ENCODE measurements around the gene RAB31.
"Not testable (repeated sequence)": the region's sequence is repeated elsewhere in the genome, so short reads cannot be mapped to it uniquely, and the experiment has no call there.

RAB31 gene

GRCh38 chr18:9890957-9891356, 182.9 kb downstream of the RAB31 start:
- H3K4me1 ChIP-seq (ENCODE audit: insufficient read depth, low read length) = no peaks in the 10 kb centered on the region
- no peaks in the 10 kb centered on the region for H3K36me3 ChIP-seq (ENCODE audit: insufficient read depth, low read length)
- no peaks in the 10 kb centered on the region for H3K27me3 ChIP-seq (ENCODE audit: control insufficient read depth in 1 of 2, insufficient read depth in 2 of 2, low read length in 2 of 2)
- no peak overlapping the region for H3K27ac ChIP-seq (ENCODE audit: low read depth, low read length)
- H3K4me3 ChIP-seq (ENCODE audit: low read depth in 1 of 2, low read length in 2 of 2) = no peak overlapping the region
- no peak overlapping the region for H3K9ac ChIP-seq (ENCODE audit: low read length)
- H3K9me3 ChIP-seq (ENCODE audit: low read length) = no peaks in the 10 kb centered on the region

- not testable (repeated sequence) for H3K36me3 ChIP-seq (ENCODE audit: insufficient read depth, low read length); H3K27me3 ChIP-seq (ENCODE audit: control insufficient read depth in 1 of 2, insufficient read depth in 2 of 2, low read length in 2 of 2); H3K9ac ChIP-seq (ENCODE audit: low read length); H3K27ac ChIP-seq (ENCODE audit: low read depth, low read length); H3K4me1 ChIP-seq (ENCODE audit: insufficient read depth, low read length); H3K4me3 ChIP-seq (ENCODE audit: low read depth in 1 of 2, low read length in 2 of 2); H3K9me3 ChIP-seq (ENCODE audit: low read length)
Measured at GRCh38 chr18:9891515-9891914, 183.4 kb downstream of the RAB31 start.

GRCh38 chr18:9894454-9895068, 186.5 kb downstream of the RAB31 start:
- Histone ChIP-seq H3K9ac (ENCODE audit: low read length) (no peak overlapping the region), H3K27me3 (ENCODE audit: control insufficient read depth in 1 of 2, insufficient read depth in 2 of 2, low read length in 2 of 2) (no peaks in the 10 kb centered on the region), H3K27ac (ENCODE audit: low read depth, low read length) (no peak overlapping the region), H3K36me3 (ENCODE audit: insufficient read depth, low read length) (no peaks in the 10 kb centered on the region), H3K9me3 (ENCODE audit: low read length) (no peaks in the 10 kb centered on the region), H3K4me1 (ENCODE audit: insufficient read depth, low read length) (no peaks in the 10 kb centered on the region), H3K4me3 (ENCODE audit: low read depth in 1 of 2, low read length in 2 of 2) (no peak overlapping the region)

- H3K27me3 ChIP-seq (ENCODE audit: control insufficient read depth in 1 of 2, insufficient read depth in 2 of 2, low read length in 2 of 2) = no peaks in the 10 kb centered on the region
- H3K9ac ChIP-seq (ENCODE audit: low read length) = no peak overlapping the region
- no peaks in the 10 kb centered on the region for H3K9me3 ChIP-seq (ENCODE audit: low read length)
- H3K4me3 ChIP-seq (ENCODE audit: low read depth in 1 of 2, low read length in 2 of 2) = no peak overlapping the region
- H3K36me3 ChIP-seq (ENCODE audit: insufficient read depth, low read length) = no peaks in the 10 kb centered on the region
- H3K4me1 ChIP-seq (ENCODE audit: insufficient read depth, low read length) = no peaks in the 10 kb centered on the region
- H3K27ac ChIP-seq (ENCODE audit: low read depth, low read length) = no peak overlapping the region
Measured at GRCh38 chr18:9897129-9897528, 189.0 kb downstream of the RAB31 start.

GRCh38 chr18:9897787-9898291, 189.7 kb downstream of the RAB31 start:
- H3K36me3 ChIP-seq (ENCODE audit: insufficient read depth, low read length); H3K4me3 ChIP-seq (ENCODE audit: low read depth in 1 of 2, low read length in 2 of 2); H3K9ac ChIP-seq (ENCODE audit: low read length); H3K4me1 ChIP-seq (ENCODE audit: insufficient read depth, low read length); H3K27ac ChIP-seq (ENCODE audit: low read depth, low read length); H3K27me3 ChIP-seq (ENCODE audit: control insufficient read depth in 1 of 2, insufficient read depth in 2 of 2, low read length in 2 of 2); H3K9me3 ChIP-seq (ENCODE audit: low read length): not testable (repeated sequence)

- Histone ChIP-seq H3K27ac (ENCODE audit: low read depth, low read length) (no peak overlapping the region), H3K9ac (ENCODE audit: low read length) (no peak overlapping the region), H3K27me3 (ENCODE audit: control insufficient read depth in 1 of 2, insufficient read depth in 2 of 2, low read length in 2 of 2) (no peaks in the 10 kb centered on the region), H3K4me1 (ENCODE audit: insufficient read depth, low read length) (no peaks in the 10 kb centered on the region), H3K36me3 (ENCODE audit: insufficient read depth, low read length) (no peaks in the 10 kb centered on the region), H3K9me3 (ENCODE audit: low read length) (no peaks in the 10 kb centered on the region), H3K4me3 (ENCODE audit: low read depth in 1 of 2, low read length in 2 of 2) (no peak overlapping the region)
Measured at GRCh38 chr18:9898792-9899549, 190.9 kb downstream of the RAB31 start.

- H3K27me3 ChIP-seq (ENCODE audit: control insufficient read depth in 1 of 2, insufficient read depth in 2 of 2, low read length in 2 of 2); H3K9me3 ChIP-seq (ENCODE audit: low read length); H3K4me1 ChIP-seq (ENCODE audit: insufficient read depth, low read length); H3K36me3 ChIP-seq (ENCODE audit: insufficient read depth, low read length); H3K27ac ChIP-seq (ENCODE audit: low read depth, low read length); H3K9ac ChIP-seq (ENCODE audit: low read length); H3K4me3 ChIP-seq (ENCODE audit: low read depth in 1 of 2, low read length in 2 of 2): not testable (repeated sequence)
Measured at GRCh38 chr18:9899550-9899930, 191.4 kb downstream of the RAB31 start.

- H3K9ac ChIP-seq (ENCODE audit: low read length) = no peak overlapping the region
- no peak overlapping the region for H3K27ac ChIP-seq (ENCODE audit: low read depth, low read length)
- H3K36me3 ChIP-seq (ENCODE audit: insufficient read depth, low read length) = no peaks in the 10 kb centered on the region
- no peak overlapping the region for H3K4me3 ChIP-seq (ENCODE audit: low read depth in 1 of 2, low read length in 2 of 2)
- H3K4me1 ChIP-seq (ENCODE audit: insufficient read depth, low read length) = no peaks in the 10 kb centered on the region
- no peaks in the 10 kb centered on the region for H3K27me3 ChIP-seq (ENCODE audit: control insufficient read depth in 1 of 2, insufficient read depth in 2 of 2, low read length in 2 of 2)
- H3K9me3 ChIP-seq (ENCODE audit: low read length) = no peaks in the 10 kb centered on the region
Measured at GRCh38 chr18:9900699-9901098, 192.6 kb downstream of the RAB31 start.

GRCh38 chr18:9901377-9901776, 193.3 kb downstream of the RAB31 start:
- Histone ChIP-seq H3K9me3 (ENCODE audit: low read length) (no peaks in the 10 kb centered on the region), H3K4me1 (ENCODE audit: insufficient read depth, low read length) (no peaks in the 10 kb centered on the region), H3K9ac (ENCODE audit: low read length) (no peak overlapping the region), H3K27me3 (ENCODE audit: control insufficient read depth in 1 of 2, insufficient read depth in 2 of 2, low read length in 2 of 2) (no peaks in the 10 kb centered on the region), H3K27ac (ENCODE audit: low read depth, low read length) (no peak overlapping the region), H3K36me3 (ENCODE audit: insufficient read depth, low read length) (no peaks in the 10 kb centered on the region), H3K4me3 (ENCODE audit: low read depth in 1 of 2, low read length in 2 of 2) (no peak overlapping the region)

- H3K4me1 ChIP-seq (ENCODE audit: insufficient read depth, low read length); H3K36me3 ChIP-seq (ENCODE audit: insufficient read depth, low read length); H3K9ac ChIP-seq (ENCODE audit: low read length); H3K9me3 ChIP-seq (ENCODE audit: low read length); H3K4me3 ChIP-seq (ENCODE audit: low read depth in 1 of 2, low read length in 2 of 2); H3K27ac ChIP-seq (ENCODE audit: low read depth, low read length); H3K27me3 ChIP-seq (ENCODE audit: control insufficient read depth in 1 of 2, insufficient read depth in 2 of 2, low read length in 2 of 2): not testable (repeated sequence)
Measured at GRCh38 chr18:9902264-9902663, 194.2 kb downstream of the RAB31 start.

- Histone ChIP-seq H3K36me3 (ENCODE audit: insufficient read depth, low read length) (no peaks in the 10 kb centered on the region), H3K4me1 (ENCODE audit: insufficient read depth, low read length) (no peaks in the 10 kb centered on the region), H3K4me3 (ENCODE audit: low read depth in 1 of 2, low read length in 2 of 2) (no peak overlapping the region), H3K27me3 (ENCODE audit: control insufficient read depth in 1 of 2, insufficient read depth in 2 of 2, low read length in 2 of 2) (no peaks in the 10 kb centered on the region), H3K9ac (ENCODE audit: low read length) (no peak overlapping the region), H3K27ac (ENCODE audit: low read depth, low read length) (no peak overlapping the region), H3K9me3 (ENCODE audit: low read length) (no peaks in the 10 kb centered on the region)
Measured at GRCh38 chr18:9902832-9903231, 194.7 kb downstream of the RAB31 start.

GRCh38 chr18:9905401-9905922, 197.4 kb downstream of the RAB31 start:
- H3K9ac ChIP-seq (ENCODE audit: low read length) = no peak overlapping the region
- H3K9me3 ChIP-seq (ENCODE audit: low read length) = no peaks in the 10 kb centered on the region
- H3K4me1 ChIP-seq (ENCODE audit: insufficient read depth, low read length) = no peaks in the 10 kb centered on the region
- no peak overlapping the region for H3K4me3 ChIP-seq (ENCODE audit: low read depth in 1 of 2, low read length in 2 of 2)
- H3K36me3 ChIP-seq (ENCODE audit: insufficient read depth, low read length) = no peaks in the 10 kb centered on the region
- no peak overlapping the region for H3K27ac ChIP-seq (ENCODE audit: low read depth, low read length)
- H3K27me3 ChIP-seq (ENCODE audit: control insufficient read depth in 1 of 2, insufficient read depth in 2 of 2, low read length in 2 of 2) = no peaks in the 10 kb centered on the region

Measured in muscle layer of colon (tissue), 2 donors.